ENCODE measurements around the gene GALR2.

The GALR2 gene

DNA sequence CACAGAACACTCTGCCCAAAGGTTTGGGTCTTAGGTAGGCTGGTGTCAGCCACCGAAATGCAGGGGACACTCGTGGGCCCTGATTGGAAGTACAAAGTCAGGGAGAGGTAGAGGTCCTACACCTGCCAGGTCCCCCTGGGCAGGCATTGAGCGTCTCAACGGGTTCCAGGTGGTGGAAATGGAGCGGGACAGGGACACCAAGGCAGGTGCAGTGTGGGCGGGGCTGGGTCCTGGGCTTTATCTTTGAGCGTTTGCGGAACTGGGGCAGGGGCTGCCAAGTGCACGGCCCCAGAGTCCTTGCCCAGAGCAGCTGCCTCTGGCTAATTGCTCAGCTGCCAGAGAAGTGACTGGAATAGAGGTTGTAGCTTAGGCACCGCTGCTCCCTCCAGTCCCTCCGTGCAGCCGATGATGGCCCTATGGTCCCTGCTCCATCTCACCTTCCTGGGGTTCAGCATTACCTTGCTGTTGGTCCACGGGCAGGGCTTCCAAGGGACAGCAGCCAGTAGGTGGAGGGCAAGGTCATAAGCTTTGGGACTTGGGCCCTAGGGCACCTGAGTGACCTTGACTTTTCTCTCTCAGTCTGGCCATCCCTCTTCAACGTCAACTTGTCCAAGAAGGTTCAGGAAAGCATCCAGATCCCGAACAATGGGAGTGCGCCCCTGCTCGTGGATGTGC, 4.4 kb downstream of the GALR2 start, which contains the start of gene ZACN:
TSS of gene ZACN (plus strand) at position 323 of the 675 bp plus-strand sequence. CDS start at position 406, 83 bp downstream.
- no peak for DNase-seq (ENCODE audit: low read depth)
- TF ChIP-seq POLR2A (IDR thresholded peaks at IDR 0.05; ENCODE audit: extremely low read depth, insufficient read length) = no peak
- no peak within 1 kb of the TSS for H3K4me3 ChIP-seq (ENCODE audit: low read depth, low read length)

DNA sequence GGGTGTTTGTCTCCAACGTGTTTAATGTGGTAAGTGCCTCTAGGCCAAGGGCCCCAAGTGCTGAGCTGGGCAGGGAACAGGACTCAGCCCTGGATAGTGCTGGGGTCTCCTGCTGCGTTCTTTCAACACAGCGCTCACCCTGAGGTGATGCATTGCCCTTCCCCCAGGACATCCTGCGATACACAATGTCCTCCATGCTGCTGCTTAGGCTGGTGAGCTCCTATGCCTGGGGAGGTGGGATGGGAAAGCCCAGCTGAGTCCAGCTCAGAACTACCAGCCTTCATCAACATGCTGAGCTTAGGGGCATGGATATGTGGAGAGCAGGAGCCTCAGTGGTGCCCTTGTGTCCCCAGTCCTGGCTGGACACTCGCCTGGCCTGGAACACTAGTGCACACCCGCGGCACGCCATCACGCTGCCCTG, 5.0 kb downstream of the GALR2 start:
- TF ChIP-seq POLR2A (IDR thresholded peaks at IDR 0.05; ENCODE audit: extremely low read depth, insufficient read length) = peak; percentile 18
- TF ChIP-seq, protein P1, sequence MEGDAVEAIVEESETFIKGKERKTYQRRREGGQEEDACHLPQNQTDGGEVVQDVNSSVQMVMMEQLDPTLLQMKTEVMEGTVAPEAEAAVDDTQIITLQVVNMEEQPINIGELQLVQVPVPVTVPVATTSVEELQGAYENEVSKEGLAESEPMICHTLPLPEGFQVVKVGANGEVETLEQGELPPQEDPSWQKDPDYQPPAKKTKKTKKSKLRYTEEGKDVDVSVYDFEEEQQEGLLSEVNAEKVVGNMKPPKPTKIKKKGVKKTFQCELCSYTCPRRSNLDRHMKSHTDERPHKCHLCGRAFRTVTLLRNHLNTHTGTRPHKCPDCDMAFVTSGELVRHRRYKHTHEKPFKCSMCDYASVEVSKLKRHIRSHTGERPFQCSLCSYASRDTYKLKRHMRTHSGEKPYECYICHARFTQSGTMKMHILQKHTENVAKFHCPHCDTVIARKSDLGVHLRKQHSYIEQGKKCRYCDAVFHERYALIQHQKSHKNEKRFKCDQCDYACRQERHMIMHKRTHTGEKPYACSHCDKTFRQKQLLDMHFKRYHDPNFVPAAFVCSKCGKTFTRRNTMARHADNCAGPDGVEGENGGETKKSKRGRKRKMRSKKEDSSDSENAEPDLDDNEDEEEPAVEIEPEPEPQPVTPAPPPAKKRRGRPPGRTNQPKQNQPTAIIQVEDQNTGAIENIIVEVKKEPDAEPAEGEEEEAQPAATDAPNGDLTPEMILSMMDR (IDR thresholded peaks at IDR 0.05; ENCODE audit: low read depth, low read length) = no peak
- H3K4me3 ChIP-seq (ENCODE audit: low read depth, low read length) = no peak overlapping the region
- no peak for DNase-seq (ENCODE audit: low read depth)

DNA sequence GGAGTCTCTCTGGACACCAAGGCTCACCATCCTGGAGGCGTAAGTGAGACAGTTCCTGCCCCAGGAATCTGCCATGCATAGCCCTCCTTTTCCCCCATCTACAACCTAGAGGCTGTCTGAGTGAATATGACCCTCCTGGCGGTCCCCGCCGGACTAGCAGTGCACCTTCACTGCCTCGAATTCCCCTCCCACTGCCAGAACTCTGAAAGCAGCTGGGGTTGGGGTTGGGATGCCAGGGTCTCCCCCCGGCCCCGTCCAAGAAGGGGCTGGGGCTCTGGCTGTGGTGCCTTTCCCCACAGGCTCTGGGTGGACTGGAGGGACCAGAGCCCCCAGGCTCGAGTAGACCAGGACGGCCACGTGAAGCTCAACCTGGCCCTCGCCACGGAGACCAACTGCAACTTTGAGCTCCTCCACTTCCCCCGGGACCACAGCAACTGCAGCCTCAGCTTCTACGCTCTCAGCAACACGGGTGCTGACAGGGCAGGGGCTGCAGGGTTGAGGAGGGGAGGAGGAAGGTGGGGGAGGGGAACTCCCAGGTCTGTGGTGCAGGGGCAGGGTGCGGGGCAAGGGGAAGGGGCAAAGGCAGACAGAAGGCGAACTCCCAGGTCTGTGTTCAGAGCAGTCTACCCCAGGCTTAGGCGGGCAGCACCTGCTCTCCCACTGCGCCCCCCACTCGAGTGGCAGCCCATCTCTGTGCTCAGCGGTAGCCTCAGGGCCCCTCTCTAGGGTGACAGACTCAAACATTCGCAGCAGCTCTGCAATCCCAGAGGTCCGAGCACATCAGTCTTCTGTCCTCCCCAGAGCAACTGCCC, 5.6 kb downstream of the GALR2 start:
- DNase-seq (ENCODE audit: low read depth) = peak; percentile 71
- TF ChIP-seq MYC (IDR thresholded peaks at IDR 0.05; ENCODE audit: low read depth, low read length) (no peak; the same call in 1 of the 2 replicates), POLR2A (IDR thresholded peaks at IDR 0.05; ENCODE audit: extremely low read depth, insufficient read length) (peak; percentile 4)
- TF ChIP-seq, protein P2, sequence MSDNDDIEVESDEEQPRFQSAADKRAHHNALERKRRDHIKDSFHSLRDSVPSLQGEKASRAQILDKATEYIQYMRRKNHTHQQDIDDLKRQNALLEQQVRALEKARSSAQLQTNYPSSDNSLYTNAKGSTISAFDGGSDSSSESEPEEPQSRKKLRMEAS (IDR thresholded peaks at IDR 0.05; ENCODE audit: low read depth, low read length) = peak; percentile 51
- TF ChIP-seq, protein P1 (IDR thresholded peaks at IDR 0.05; ENCODE audit: low read depth, low read length) = no peak
- no peak overlapping the region for H3K4me3 ChIP-seq (ENCODE audit: low read depth, low read length)

DNA sequence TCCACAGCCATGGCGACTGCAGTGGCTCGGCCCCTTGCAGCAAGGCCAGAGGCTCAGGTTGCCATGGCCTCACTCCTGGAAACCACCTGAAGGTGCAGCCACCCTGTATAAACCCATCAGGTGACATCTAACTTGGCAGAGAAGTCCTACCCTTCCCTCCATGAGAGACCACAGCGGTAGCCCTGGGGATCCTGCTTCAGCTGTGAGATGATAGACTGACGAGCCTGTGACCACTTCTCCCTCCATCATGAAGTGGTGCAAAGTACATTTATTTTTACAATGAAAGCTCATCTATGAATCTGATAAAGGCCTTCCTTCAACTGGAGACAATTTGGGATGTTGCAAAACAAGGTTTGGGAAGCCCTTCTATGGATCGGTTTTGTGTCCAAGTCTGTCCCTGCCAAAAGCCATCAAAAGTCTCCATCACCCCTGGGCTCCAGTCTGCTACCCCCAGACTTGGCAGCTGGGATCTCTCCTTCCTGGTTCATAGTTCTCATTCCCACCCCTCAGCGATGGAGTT, 6.2 kb downstream of the GALR2 start:
- H3K4me3 ChIP-seq (ENCODE audit: low read depth, low read length) = no peak overlapping the region
- DNase-seq (ENCODE audit: low read depth) = no peak
- TF ChIP-seq, protein P2 (IDR thresholded peaks at IDR 0.05; ENCODE audit: low read depth, low read length) = no peak
- TF ChIP-seq, protein P1 (IDR thresholded peaks at IDR 0.05; ENCODE audit: low read depth, low read length) = no peak

DNA sequence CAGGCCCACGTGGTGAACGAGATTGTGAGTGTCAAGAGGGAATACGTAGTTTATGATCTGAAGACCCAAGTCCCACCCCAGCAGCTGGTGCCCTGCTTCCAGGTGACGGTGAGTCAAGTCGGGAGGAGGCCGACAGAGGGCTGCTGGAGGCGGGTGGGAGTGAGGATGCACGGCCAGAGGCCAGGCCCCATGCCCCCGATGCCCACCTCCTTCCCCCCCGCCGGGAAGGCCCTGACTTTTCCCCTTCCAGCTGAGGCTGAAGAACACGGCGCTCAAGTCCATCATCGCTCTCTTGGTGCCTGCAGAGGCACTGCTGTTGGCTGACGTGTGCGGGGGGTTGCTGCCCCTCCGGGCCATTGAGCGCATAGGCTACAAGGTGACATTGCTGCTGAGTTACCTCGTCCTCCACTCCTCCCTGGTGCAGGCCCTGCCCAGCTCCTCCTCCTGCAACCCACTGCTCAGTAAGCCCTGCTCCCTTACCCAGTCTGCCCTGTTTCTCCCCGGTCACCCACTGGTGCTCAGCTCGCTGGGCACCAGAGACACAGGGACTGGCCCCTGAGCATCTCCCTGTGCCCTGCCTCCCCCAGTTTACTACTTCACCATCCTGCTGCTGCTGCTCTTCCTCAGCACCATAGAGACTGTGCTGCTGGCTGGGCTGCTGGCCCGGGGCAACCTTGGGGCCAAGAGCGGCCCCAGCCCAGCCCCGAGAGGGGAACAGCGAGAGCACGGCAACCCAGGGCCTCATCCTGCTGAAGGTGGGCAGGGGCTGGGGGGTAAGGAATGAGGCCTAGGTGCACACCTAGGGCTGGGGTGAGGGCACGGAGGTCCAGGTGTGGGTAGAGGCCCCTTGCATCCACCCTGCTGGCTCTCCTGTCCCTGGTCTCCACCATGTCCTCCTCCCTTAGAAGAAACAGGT, 7.0 kb downstream of the GALR2 start:
- DNase-seq (ENCODE audit: low read depth) = no peak
- peak; percentile 14 for TF ChIP-seq POLR2A (IDR thresholded peaks at IDR 0.05; ENCODE audit: extremely low read depth, insufficient read length)
- TF ChIP-seq, protein P2 (IDR thresholded peaks at IDR 0.05; ENCODE audit: low read depth, low read length) = no peak
- no peak overlapping the region for H3K4me3 ChIP-seq (ENCODE audit: low read depth, low read length)

DNA sequence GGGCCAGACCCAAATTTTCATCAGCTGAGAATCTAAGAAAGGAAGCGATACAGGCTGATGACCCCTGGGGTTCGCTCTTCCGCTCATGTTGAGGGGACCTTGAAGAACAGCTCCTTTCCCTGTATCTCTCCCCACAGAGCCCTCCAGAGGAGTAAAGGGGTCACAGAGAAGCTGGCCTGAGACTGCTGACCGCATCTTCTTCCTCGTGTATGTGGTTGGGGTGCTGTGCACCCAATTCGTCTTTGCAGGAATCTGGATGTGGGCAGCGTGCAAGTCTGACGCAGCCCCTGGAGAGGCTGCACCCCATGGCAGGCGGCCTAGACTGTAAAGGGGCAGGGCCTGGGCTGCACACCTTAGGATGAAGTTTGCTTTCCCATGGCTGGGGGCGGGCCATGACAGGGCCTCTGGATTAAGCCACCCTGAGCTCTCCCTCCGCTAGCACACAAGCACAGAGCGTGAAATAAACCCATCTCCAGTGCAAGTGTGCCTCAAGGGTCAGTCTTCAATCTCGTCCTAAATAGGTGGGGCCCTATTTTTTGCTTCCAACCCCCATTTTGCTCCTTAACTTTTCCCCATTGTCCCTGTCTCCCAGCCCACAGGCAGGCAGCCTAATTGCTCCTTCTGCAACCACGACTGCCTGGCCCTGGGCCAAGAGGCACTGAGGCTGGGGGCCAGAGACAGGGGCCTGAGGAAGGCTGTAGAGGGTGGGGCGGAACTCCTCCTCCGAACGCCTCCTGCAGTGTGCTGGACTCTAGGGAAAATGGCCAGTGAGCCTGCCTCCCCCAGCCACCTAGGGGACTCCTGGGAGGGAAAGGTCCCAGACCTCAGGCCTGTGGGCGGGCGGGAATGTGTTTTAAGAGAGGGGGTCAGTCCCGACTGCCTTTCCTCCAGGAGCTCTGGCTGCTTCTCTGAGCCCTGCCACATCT, 8.0 kb downstream of the GALR2 start:
- no peak for TF ChIP-seq POLR2A (IDR thresholded peaks at IDR 0.05; ENCODE audit: extremely low read depth, insufficient read length)
- no peak for DNase-seq (ENCODE audit: low read depth)

More for the DNA sequence above, 8.0 kb downstream of the GALR2 start:
- no peak overlapping the region for H3K4me3 ChIP-seq (ENCODE audit: low read depth, low read length)
